Measurements from ENCODE around the gene KCTD3.
A peak's percentile ranks its signal among the peaks of the same experiment; 100 is the strongest.

The KCTD3 gene

DNA sequence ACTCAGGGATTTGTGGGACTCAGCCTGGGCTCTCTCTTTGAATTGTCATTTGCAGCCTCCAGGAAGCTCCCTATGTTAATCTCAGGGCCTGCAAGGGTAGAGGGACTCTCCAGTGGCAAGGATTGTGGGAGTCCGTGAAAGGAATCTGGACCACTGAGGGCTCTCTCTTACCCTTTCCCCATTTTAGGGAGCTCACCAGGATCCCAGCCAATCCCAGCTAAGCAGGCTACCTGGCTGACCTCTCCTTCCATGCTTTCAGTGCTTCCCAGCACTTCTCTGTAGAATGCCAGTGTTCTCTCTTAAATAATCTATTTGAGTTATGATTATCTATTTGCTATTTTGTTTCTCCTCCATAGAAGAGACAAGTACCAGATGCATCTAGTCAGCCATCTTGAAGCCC lies 9.6 kb upstream of the KCTD3 start:
- no peak for FAIRE-seq

- no peak for FAIRE-seq
Observed at GRCh38 chr1:215557992-215558626, 9.0 kb upstream of the KCTD3 start.

DNA sequence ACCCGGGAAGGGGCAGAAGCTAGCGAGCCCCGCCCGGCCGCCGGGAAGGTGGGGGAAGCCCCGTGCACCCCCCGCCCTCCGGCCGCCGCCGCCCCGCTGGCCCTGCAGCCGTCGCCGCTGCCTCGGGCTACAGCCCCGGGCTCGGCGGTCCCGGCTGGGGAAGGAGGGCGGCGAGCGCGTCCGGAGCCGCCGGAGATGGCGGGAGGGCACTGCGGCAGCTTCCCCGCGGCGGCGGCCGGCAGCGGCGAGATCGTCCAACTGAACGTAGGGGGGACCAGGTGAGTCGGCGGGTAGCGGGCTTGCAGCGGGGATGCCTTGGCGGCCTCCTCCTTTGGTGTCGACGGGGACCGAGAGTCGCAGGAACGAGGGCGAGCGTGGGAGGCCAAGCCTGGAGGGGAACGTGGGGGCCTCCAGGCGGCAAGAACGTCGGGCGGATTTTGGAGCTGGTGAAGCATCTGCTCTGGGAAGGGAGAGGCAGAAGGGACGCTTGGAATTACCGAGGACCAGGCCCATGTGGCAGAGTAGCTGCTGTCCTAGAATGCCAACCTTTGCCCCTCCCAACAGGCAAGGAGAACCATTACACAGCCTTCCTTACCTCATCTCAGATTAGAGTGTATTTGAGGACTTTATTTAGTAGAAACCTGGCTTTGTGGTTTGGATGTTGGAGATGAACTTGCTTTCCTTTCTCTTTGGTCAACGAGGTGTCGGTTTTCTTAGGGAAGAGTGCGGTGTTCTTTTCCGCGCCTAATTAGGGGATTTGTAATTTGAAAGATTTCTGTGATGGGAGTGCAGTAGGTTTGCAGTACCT lies 591 bp downstream of the KCTD3 start:
- FAIRE-seq = no peak

- FAIRE-seq = no peak
Observed at GRCh38 chr1:215568299-215568692, 1.2 kb downstream of the KCTD3 start.

- no peak for FAIRE-seq
Observed at GRCh38 chr1:215569986-215570824, 3.1 kb downstream of the KCTD3 start.

DNA sequence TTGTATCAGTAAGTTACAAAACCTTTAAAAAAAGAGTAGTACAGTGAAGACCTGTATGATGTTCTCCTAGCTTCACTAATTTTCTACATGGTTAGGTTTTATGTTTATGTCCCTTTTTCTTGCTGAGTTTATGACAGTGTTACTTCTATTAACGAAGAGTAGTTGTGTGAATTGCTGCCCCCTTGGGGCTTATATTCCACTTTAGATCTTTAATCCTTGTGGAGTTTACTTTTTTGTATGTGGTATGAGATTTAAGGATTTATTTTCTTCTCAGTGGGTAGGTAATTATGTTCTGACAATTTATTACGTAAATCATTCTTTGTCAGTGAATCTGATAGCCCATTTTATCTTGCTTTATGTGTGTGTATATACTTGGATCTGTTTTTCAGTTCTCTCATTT lies 14.8 kb downstream of the KCTD3 start:
- FAIRE-seq = no peak

DNA sequence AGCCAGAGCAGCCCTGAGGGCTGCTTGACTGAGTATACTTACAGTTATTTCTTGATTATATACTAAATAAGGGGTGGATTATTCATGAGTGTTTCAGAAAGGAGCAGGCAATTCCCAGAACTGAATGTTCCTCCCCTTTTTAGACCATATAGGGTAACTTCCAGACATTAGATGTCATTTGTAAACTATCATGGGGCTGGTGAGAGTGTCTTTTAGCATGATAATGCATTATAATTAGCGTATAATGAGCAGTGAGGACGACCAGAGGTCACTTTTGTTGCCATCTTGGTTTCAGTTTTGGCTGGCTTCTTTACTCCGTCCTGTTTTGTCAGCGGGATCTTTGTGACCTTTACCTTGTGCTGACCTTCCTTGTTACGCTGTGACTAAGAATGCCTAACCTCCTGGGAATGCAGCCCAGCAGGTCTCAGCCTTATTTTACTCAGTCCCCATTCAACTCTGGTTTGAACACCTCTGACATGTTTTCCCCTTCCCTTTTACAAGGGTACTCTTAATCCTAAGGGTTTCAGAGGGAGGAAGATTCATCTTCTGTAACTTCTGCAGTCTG lies 16.2 kb downstream of the KCTD3 start:
- no peak for FAIRE-seq

DNA sequence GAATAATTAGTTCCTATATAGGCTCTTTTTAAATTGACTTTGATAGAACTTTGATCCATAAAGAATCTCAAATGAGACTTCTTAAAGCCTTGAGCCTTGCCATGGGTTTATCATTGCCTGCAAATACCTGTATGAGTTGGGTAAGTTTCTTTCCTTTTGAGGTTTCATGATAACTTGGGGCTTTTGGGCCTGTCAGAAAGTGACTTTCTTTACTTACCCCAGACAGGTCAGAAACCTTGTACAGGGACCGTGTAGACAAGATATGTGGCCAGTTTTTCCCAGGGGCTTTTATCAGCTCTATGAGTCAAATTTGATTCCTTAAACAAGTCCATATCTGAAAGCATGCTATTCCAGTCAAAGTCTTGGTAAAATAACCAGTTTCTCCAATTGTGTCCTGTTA lies 17.3 kb downstream of the KCTD3 start:
- no peak for FAIRE-seq

DNA sequence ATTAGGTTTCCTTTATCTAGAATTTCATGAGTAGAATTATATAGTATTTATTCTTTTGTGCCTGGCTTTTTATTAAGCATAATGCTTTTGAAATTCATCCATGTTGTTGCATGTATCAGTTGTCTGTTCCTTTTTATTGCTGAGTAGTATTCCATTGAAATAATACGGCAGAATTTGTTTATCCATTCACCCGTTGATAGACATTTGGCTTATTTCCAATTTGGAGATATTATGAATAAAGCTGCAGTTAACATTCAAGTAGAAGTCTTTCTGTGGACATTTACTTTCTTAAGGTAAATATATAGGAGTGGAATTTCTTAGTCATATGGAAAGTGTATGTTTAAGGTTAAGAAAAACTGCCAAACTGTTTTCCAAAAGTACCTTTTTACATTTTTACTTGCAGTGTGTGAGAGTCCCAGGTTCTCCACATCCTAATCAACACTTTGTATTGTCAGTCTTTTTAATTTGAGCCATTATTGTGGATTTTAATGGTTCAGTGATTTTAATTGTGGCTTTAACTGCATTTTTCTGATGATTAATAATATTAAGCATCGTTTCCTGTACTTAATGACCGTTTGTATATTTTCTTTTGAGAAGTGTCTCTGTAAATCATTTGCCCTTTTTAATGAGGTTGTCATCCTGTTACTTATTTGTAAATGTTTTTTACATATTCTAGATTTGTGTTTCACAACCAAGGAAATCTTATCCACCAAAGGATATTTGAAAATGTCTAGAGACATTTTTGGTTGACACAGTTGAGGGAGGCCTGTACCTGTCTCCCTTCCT lies 22.7 kb downstream of the KCTD3 start:
- no peak for FAIRE-seq

GRCh38 chr1:215590779-215591491 lies 23.8 kb downstream of the KCTD3 start:
- FAIRE-seq = no peak

DNA sequence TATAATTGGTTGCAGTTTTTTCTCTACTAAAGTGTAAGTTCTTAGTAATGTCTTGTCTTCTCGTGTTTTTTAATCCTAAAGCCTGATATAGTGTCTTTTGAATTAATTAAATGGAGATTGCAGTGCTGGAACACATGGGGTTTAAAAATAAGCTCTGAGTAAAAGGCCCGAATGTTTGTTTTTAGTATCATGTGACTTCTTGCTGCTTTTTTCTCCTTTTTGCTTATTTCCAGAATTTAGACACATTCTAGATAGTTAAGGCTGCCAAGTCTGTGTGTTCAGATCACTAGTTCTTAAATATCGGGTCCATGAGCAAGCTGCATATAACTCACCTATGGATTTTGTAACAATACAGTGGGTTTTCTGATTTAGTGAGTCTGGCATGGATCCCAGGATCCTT lies 27.5 kb downstream of the KCTD3 start:
- no peak for FAIRE-seq

DNA sequence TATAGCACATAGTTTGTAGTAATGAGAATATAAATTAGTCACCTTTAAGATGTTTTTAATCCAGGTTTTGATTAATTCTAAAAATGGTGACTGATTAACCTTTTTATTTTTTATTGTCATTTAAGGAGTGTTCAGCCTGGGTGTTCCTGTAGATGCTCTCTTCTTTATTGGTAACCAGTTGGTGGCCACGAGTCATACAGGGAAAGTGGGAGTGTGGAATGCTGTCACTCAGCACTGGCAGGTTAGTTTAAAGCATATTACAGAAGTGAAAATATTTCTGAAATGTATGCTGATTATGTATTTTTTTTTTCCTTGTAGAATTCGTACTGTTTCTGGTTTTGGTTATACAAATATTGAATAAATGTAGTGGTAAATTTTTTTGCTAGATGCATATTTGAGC lies 28.1 kb downstream of the KCTD3 start:
- FAIRE-seq = no peak

DNA sequence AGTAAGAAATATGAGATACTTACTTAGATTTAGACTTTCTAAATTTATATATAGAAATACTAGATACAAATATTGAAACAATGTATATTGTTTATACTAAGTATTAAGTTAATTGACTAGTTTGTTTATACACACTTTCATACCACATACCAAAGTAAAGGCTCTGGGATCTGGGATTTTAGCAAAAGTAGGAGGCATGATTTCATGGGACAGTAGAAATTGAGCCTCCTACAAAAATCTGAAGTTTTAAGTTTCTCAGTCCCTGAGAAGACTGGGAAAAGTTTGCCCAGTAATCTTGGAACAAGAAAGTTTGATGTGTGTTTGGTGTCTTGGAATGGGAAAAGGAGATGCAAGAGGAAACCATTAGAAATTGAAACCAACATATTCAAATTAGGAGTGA lies 30.9 kb downstream of the KCTD3 start:
- FAIRE-seq = no peak

- no peak for FAIRE-seq
Observed at GRCh38 chr1:215599418-215600074, 32.4 kb downstream of the KCTD3 start.

DNA sequence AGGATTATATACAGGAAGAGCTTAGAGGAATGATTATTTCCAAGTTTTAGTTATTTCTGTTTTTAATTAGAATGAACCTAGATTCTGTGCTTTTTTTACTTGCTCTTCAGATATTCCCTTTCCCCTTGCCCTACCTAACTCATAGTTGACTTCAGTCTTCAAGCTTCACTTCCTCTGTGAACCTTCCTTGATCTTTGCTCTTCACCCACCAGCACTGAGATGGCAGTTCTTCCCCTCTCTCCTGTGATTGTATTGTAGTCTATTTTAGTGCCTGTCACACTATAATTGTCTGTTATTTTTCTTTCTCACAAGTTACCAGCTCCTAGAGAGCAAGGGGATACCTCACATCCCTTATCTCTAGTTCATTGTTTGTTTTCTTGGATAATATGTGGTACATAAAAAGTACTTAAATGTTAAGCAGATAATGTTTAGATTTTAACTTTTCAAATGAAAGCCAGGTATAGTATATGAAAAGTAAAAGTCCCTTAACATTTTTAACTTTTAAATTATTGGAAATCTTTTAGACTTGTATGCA lies 33.2 kb downstream of the KCTD3 start:
- FAIRE-seq = peak; percentile 19

GRCh38 chr1:215600867-215601266 lies 33.8 kb downstream of the KCTD3 start:
- FAIRE-seq = no peak

DNA sequence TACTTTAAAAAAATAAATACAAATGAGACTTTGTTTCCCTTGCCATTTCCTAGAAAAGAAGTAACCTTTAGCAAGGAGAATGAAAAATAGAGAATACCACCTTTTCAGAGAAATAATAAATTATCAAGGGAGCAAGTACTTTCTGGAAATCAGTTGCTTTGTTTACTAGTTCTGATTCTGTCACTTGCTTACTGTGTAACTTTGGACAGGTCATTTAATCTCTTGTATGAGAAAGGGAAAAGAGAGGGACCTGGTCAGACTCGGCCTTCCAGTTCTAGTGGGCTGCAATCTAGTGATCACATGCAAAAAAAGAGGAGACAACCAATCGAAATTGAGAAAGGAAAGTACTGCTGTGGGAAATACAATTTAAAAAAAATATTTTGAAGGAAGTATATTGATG lies 34.2 kb downstream of the KCTD3 start:
- FAIRE-seq = no peak

DNA sequence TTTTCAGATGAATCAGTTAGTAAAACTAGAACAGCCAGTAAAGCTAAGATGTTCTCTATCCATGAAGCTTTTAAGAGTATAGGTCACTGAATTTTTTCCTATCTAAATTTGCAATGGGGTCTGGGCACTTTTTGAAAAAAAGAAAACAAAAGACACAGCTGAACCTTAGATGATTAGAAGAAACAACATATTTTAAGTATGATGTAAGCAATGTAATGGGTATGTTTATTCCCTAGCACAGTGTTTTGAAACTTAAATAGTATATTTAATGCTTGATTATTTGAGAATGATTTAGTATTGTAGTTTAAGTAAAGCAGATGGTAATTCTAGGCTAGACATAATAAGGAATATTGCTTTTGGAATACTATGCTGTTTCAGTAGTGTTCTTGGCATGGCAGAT lies 36.2 kb downstream of the KCTD3 start:
- no peak for FAIRE-seq

DNA sequence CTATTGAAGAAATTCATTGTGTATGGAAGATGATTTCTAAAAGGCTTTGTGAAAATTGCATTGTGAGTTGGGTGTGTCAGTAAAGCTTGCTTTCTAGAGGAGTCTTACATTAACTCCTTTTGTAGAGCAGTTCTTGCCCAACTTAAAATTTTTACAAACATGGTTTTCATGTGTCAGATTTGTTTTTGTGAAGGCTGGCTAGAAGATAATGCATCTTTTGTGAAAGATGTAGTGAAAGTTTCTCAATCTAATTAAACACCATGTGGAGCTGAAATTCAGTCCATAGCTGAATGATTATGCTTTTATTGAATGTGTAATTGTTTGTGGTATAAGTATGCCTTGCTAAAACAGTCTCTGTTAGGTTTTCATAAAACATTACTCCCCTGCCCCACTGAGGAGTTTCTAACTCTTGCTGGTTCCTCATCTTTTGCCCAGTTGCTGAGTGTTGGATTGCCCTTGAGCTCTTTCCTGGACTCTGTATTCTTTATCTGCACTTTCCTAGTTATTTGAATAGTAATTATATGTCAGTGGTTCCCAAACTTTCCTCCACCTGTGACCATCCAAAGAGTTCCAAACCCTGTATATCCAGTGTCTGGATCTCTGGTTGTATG lies 38.0 kb downstream of the KCTD3 start:
- no peak for FAIRE-seq

DNA sequence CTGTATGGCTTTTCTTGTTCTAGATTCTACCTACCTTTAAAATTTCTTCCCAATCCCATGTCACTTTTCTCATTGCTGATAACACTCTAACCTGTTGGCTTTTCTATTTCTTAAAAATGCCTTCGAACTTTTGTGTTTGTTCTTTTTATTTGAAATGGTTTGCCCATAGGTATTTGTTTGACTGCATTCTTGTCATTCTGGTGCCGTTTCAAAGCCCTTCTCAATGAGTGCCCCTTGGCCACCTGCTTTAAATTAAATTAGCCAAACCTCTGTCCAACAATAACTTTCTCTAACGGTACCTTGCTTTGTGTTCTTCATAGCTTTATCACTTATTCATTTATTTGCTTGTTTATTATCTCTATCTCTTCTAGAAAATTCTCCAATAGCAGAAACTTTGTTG lies 38.9 kb downstream of the KCTD3 start:
- no peak for FAIRE-seq

All from G401.6 (cell line).